ENCODE data around the gene KRTAP4-8.
"Not testable (repeated sequence)": the region's sequence is repeated elsewhere in the genome, so short reads cannot be mapped to it uniquely, and the experiment has no call there.

KRTAP4-8 gene

GRCh38 chr17:41119696-41120690, 22.1 kb upstream of the KRTAP4-8 start:
- ATAC-seq, result peak; percentile 45
- peak overlapping the region; percentile 29 to 60 for H3K4me3 Mint-ChIP-seq

GRCh38 chr17:41118721-41119120, 20.8 kb upstream of the KRTAP4-8 start:
- H3K27ac Mint-ChIP-seq, result no peak overlapping the region
- no peak overlapping the region for H3K4me3 Mint-ChIP-seq
- ATAC-seq, result no peak
- no peak for DNase-seq
- no peaks in the 10 kb centered on the region for H3K27me3 Mint-ChIP-seq
- H3K9me3 Mint-ChIP-seq, result peaks cover 0 to 7% of the 10 kb centered on the region in 2 donors
- peaks cover 35% of the 10 kb centered on the region for H3K4me1 Mint-ChIP-seq

More at GRCh38 chr17:41119696-41120690, 22.1 kb upstream of the KRTAP4-8 start:
- peaks cover 48% of the 10 kb centered on the region for H3K4me1 Mint-ChIP-seq
- H3K9me3 Mint-ChIP-seq, H3K27me3 Mint-ChIP-seq, DNase-seq: not testable (repeated sequence)
- H3K27ac Mint-ChIP-seq, result peak overlapping the region; percentile 89 to 91

GRCh38 chr17:41117846-41118386, 20.0 kb upstream of the KRTAP4-8 start, which contains the start of gene KRTAP4-11:
KRTAP4-11 (minus strand) TSS chr17:41118373; CDS start chr17:41118315, 58 bp downstream.
- H3K4me3 Mint-ChIP-seq, ATAC-seq, H3K27me3 Mint-ChIP-seq, H3K27ac Mint-ChIP-seq, DNase-seq, H3K9me3 Mint-ChIP-seq: not testable (repeated sequence)
- H3K4me1 Mint-ChIP-seq, result peaks cover 27% of the 10 kb centered on the region

- DNase-seq (no peak), ATAC-seq (no peak)
- peaks cover 0 to 6% of the 10 kb centered on the region in 2 donors for H3K9me3 Mint-ChIP-seq
- H3K4me3 Mint-ChIP-seq, result no peak overlapping the region
- H3K27ac Mint-ChIP-seq, result no peak overlapping the region
- peaks cover 25% of the 10 kb centered on the region for H3K4me1 Mint-ChIP-seq
- no peaks in the 10 kb centered on the region for H3K27me3 Mint-ChIP-seq
Measured at GRCh38 chr17:41116297-41116696, 18.4 kb upstream of the KRTAP4-8 start.

GRCh38 chr17:41111151-41111885, 13.4 kb upstream of the KRTAP4-8 start:
- Mint-ChIP-seq H3K9me3 (peaks cover 0 to 12% of the 10 kb centered on the region in 2 donors), H3K4me1 (peaks cover 19% of the 10 kb centered on the region), H3K27ac (no peak overlapping the region), H3K4me3 (no peak overlapping the region), H3K27me3 (no peaks in the 10 kb centered on the region)
- ATAC-seq (no peak), DNase-seq (no peak)

GRCh38 chr17:41108728-41109386, 10.9 kb upstream of the KRTAP4-8 start:
- Mint-ChIP-seq H3K9me3 (peaks cover 0 to 12% of the 10 kb centered on the region in 2 donors), H3K4me1 (peaks cover 18% of the 10 kb centered on the region), H3K4me3 (peak overlapping the region in 1 of 2 donors; percentile 22)
- ATAC-seq, H3K27me3 Mint-ChIP-seq, DNase-seq, H3K27ac Mint-ChIP-seq: not testable (repeated sequence)

- no peaks in the 10 kb centered on the region for H3K27me3 Mint-ChIP-seq
- H3K4me3 Mint-ChIP-seq, result no peak overlapping the region
- peaks cover 18% of the 10 kb centered on the region for H3K4me1 Mint-ChIP-seq
- ATAC-seq (no peak), DNase-seq (no peak)
- peaks cover 0 to 12% of the 10 kb centered on the region in 2 donors for H3K9me3 Mint-ChIP-seq
- H3K27ac Mint-ChIP-seq, result no peak overlapping the region
Measured at GRCh38 chr17:41107941-41108450, 10.1 kb upstream of the KRTAP4-8 start.

GRCh38 chr17:41105347-41105746, 7.4 kb upstream of the KRTAP4-8 start, which contains the start of gene KRTAP4-9:
KRTAP4-9 (plus strand) TSS chr17:41105389; CDS start chr17:41105389, 0 bp downstream.
- H3K4me1 Mint-ChIP-seq, result peaks cover 19% of the 10 kb centered on the region
- H3K4me3 Mint-ChIP-seq, DNase-seq, H3K27ac Mint-ChIP-seq, H3K27me3 Mint-ChIP-seq, H3K9me3 Mint-ChIP-seq, ATAC-seq: not testable (repeated sequence)

GRCh38 chr17:41104386-41105038, 6.6 kb upstream of the KRTAP4-8 start:
- not testable (repeated sequence) for H3K4me3 Mint-ChIP-seq, H3K9me3 Mint-ChIP-seq, H3K27me3 Mint-ChIP-seq, H3K27ac Mint-ChIP-seq, ATAC-seq, DNase-seq
- H3K4me1 Mint-ChIP-seq, result peaks cover 28% of the 10 kb centered on the region

GRCh38 chr17:41103896-41104295, 6.0 kb upstream of the KRTAP4-8 start:
- Mint-ChIP-seq H3K27me3 (no peaks in the 10 kb centered on the region), H3K27ac (no peak overlapping the region), H3K9me3 (peaks cover 0 to 5% of the 10 kb centered on the region in 2 donors), H3K4me1 (peaks cover 27% of the 10 kb centered on the region), H3K4me3 (no peak overlapping the region)
- ATAC-seq, result no peak
- no peak for DNase-seq

GRCh38 chr17:41101586-41102259, 3.8 kb upstream of the KRTAP4-8 start, which contains the start of gene KRTAP4-16:
KRTAP4-16 (minus strand) TSS chr17:41102209; CDS start chr17:41102209, 0 bp downstream.
- Mint-ChIP-seq H3K9me3 (no peaks in the 10 kb centered on the region), H3K27ac (no peak within 1 kb of the TSS), H3K4me3 (no peak within 1 kb of the TSS), H3K27me3 (peaks cover 11% of the 10 kb centered on the region), H3K4me1 (peaks cover 12% of the 10 kb centered on the region)
- no peak for DNase-seq
- no peak for ATAC-seq

- not testable (repeated sequence) for ATAC-seq, DNase-seq, H3K4me3 Mint-ChIP-seq, H3K9me3 Mint-ChIP-seq, H3K27ac Mint-ChIP-seq
- peaks cover 12% of the 10 kb centered on the region for H3K4me1 Mint-ChIP-seq
- H3K27me3 Mint-ChIP-seq, result peaks cover 11% of the 10 kb centered on the region
Measured at GRCh38 chr17:41099682-41100480, 1.9 kb upstream of the KRTAP4-8 start.

GRCh38 chr17:41098481-41098880, 539 bp upstream of the KRTAP4-8 start:
- DNase-seq, result no peak
- H3K27ac Mint-ChIP-seq, result no peak overlapping the region
- H3K27me3 Mint-ChIP-seq, result peaks cover 11% of the 10 kb centered on the region
- ATAC-seq, result no peak
- peaks cover 12% of the 10 kb centered on the region for H3K4me1 Mint-ChIP-seq
- no peak overlapping the region for H3K4me3 Mint-ChIP-seq
- H3K9me3 Mint-ChIP-seq, result no peaks in the 10 kb centered on the region
